HG03066 (cell line): ENCODE measurements around the gene PTPN11.
"Not testable (repeated sequence)": the region's sequence is repeated elsewhere in the genome, so short reads cannot be mapped to it uniquely, and the experiment has no call there.

Experiments
- ATAC-seq: cut with Tn5 transposase; IDR thresholded peaks from one replicate; pipeline ENCODE4 v1.9.1; 2021; ENCODE audit warnings: low read depth; ENCODE audit not compliant: unreplicated experiment

The PTPN11 gene

DNA sequence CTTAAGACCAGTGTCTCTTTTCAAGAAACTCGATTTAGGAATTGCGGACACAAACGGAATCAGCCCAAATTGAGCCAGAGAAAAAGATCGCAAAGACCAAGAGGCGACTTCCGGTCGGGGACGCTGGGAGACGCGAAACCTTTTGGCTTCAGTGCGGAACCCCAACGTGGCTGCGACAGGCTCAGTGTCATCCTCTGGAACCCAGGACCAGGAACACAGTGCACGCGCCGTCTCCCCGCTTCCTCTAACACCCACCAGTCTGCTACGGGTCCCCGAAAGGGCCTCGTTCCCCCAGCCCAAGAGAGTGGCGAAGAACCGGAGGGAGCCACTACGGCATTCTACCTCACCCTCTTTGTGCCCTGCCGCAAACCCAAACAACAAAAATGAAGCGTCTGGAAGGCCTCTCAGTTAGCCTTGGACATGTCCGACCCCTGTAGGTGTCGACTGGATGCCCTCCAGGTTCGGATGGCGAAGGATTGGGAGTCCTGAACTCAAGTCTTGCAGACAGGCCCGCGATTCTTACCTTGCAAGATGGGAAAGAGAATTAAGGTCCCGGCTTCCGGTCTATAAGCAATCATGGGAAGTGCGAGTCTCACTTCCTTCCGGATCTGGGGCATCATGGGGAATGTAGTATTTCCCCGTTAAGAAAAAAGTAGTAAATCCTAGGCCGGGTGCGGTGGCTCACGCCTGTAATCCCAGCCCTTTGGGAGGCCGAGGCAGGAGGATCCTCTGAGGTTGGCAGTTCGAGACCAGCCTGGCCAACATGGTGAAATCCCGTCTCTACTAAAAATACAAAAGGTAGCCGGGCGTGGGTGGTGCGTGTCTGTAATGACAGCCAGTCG, 9.5 kb upstream of the PTPN11 start, which contains the start of gene RPL6:
Gene RPL6 (minus strand): TSS at position 542 of the 842 bp plus-strand sequence. CDS start 949 bp downstream, outside the sequence.
- ATAC-seq, result peak; percentile 80

- no peak for ATAC-seq
Measured at GRCh38 chr12:112409906-112410244, 8.9 kb upstream of the PTPN11 start.

DNA sequence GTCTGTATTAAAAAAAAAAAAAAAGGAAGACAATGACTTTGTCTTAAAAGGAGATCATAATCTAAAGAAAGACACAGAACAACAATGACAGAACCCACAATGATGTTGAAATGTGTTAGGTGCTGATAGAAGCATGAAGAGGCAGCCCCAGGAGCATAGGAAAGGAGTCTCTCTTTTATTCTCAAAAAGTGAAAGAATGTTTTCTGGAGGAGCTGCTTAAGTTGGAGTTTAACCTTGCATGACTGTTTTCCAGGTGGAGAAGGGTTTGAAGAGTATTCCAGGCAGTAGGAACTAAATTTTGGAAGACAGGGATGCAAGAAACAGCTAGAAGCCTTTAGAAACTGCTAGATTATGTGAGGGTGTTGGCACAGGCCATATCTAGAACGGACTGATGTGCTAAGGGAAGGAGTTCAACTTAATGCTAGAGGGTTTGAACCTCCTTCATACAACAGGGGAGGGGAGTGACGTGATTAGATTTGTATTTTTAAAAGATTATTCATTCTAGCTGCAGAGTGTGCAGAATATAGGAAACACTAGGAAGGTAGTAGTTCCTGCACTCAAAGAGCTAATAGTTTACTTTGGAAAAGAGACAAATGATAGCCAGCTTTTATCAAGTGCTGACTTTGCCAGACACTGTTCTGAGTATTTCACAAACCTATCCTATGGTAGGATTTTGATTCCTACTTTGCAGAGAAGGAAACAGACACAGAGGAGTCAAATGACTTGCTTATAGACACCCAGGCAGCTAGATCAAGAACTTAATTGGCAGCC, 4.7 kb upstream of the PTPN11 start:
- no peak for ATAC-seq

DNA sequence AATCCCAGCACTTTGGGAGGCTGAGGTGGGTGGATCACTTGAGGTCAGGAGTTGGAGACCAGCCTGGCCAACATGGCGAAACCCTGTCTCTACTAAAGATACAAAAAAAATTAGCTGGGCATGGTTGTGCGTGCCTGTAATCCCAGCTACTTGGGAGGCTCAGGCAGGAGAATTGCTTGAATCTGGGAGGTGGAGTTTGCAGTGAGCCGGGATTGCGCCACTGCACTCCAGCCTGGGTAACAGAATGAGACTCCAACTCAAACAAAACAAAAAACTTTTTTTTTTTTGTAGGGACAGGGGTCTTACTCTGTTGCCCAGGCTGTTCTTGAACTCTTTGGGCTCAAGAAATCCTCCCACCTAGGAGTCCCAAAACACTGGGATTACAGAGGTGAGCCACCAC, 3.3 kb upstream of the PTPN11 start:
- ATAC-seq, result not testable (repeated sequence)

- no peak for ATAC-seq
Measured at GRCh38 chr12:112418273-112418607, 507 bp upstream of the PTPN11 start.

DNA sequence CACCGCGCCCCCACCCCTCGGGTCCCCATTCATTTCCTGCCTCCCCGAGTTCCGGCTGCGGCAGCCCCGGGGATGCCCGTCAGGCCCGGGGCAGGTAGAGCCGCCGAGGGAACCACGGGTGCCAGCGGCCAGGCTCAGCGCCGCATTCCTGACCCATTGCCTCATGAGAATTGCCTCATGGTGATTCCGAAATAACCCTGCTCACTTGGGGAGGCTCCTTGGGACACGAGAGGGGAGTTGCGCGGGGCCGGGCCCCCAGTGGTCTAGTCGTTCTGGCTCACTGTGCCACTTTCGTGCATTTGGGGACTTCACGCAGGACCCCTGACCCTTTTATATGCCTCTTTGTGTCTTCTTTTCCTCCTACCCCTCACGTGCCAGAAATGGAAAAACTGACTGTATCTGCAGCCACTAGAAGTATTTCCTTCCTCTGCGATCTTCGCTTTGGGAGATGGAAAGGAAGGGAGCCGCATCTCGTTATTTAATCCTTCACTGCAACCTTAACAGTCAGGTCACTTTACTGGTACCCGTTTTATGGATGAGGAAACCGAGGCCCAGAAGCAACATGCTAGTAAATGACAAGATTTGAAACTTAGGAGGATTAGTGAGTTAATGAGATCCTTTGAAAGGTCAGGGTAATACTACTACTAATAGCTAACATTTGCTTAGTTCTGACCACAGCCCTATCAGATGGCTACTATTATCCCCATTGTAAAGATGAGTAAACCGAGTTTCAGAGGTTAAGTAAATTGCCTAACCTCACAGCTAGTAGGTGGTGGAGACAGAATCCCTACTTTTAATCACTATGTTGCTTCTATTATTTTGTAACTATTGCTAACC, 768 bp downstream of the PTPN11 start:
- ATAC-seq, result peak; percentile 41

GRCh38 chr12:112420740-112421139, 2.0 kb downstream of the PTPN11 start:
- no peak for ATAC-seq

DNA sequence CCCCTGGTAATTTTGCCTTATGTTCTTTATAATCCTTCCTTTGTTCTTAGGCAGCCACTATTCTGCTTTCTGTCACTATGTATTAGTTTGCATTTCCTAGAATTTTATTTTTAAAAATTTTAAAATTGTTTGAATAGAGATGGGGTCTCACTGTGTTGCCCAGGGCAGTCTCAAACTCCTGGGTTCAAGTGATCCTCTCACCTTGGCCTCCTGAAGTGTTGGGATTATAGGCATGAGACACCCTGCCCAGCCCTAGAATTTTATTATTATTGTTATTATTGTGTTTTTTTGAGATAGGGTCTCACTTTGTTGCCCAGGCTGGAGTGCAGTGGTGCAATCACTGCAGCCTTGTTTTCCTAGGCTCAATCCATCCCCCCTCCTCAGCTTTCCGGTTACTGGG, 2.6 kb downstream of the PTPN11 start:
- ATAC-seq, result no peak

GRCh38 chr12:112422531-112422930, 3.8 kb downstream of the PTPN11 start:
- ATAC-seq, result no peak

GRCh38 chr12:112424126-112424525, 5.4 kb downstream of the PTPN11 start:
- ATAC-seq, result no peak

- ATAC-seq, result no peak
Measured at GRCh38 chr12:112425582-112426382, 7.0 kb downstream of the PTPN11 start.

DNA sequence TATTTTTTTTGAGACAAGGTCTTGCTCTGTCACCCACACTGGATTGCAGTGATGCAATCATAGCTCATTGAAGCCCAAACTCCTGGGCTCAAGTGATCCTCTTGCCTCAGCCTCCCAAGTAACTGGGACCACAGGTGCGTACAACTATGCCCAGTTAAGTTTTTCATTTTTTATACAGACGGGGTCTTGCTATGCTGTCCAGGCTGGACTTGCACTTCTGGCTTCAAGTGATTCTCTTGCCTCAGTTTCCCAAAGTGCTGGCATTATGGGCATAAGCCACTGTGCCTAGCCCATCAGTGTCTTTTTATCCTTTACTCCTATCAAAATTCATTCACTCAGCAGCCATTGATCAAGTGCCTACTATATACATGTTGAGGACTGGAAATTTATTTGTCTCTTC, 9.0 kb downstream of the PTPN11 start:
- no peak for ATAC-seq

- ATAC-seq, result no peak
Measured at GRCh38 chr12:112430929-112431328, 12.2 kb downstream of the PTPN11 start.

GRCh38 chr12:112431965-112432364, 13.2 kb downstream of the PTPN11 start:
- ATAC-seq, result no peak

GRCh38 chr12:112433551-112433950, 14.8 kb downstream of the PTPN11 start:
- ATAC-seq, result no peak

DNA sequence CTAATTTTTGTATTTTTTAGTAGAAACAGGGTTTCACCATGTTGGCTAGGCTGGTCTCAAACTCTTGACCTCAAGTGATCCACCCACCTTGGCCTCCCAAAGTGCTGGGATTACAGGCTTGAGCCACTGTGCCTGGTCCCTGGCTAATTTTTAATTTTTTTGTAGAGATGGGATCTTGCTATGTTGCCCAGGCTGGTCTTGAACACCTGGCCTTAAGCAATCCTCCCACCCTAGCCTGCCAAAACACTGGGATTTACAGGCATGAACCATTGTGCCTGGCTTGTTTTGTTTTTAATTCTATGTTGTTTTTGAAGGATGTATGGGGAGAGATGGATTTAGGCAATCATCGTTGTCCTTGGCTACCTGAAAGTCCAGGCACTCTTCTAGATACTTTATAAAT, 19.9 kb downstream of the PTPN11 start:
- not testable (repeated sequence) for ATAC-seq

GRCh38 chr12:112439769-112440168, 21.0 kb downstream of the PTPN11 start:
- no peak for ATAC-seq

DNA sequence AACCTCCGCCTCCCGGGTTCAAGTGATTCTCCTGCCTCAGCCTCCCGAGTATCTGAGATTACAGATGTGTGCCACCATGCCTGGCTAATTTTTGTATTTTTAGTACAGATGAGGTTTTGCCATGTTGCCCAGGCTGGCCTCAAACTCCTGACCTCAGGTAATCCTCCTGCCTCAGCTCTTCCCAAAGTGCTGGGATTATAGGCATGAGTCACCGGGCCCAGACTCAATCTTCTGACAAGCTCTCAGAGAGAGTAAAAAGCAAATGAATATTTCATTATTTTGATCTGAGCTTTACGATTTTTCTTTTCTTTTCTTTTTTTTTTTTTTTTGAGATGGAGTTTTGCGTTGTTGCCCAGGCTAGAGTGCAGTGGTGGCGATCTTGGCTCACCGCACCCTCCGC, 21.9 kb downstream of the PTPN11 start:
- ATAC-seq, result not testable (repeated sequence)

DNA sequence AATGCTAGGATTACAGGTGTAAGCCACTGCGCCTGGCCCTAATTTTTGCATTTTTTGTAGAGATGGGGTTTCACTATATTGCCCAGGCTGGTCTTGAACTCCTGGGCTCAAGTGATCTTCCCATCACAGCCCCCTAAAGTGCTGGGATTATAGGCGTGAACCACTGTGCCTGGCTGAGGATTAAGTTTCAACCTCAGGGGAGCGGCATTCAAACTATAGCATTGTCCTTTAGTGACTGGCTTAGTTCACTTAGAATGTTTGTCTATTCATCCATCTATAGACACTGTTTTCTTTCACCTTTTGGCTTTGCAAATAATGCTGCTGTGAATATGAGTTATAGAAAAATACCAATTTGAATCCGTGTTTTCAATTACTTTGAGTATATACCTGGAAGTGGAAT, 25.2 kb downstream of the PTPN11 start:
- no peak for ATAC-seq

DNA sequence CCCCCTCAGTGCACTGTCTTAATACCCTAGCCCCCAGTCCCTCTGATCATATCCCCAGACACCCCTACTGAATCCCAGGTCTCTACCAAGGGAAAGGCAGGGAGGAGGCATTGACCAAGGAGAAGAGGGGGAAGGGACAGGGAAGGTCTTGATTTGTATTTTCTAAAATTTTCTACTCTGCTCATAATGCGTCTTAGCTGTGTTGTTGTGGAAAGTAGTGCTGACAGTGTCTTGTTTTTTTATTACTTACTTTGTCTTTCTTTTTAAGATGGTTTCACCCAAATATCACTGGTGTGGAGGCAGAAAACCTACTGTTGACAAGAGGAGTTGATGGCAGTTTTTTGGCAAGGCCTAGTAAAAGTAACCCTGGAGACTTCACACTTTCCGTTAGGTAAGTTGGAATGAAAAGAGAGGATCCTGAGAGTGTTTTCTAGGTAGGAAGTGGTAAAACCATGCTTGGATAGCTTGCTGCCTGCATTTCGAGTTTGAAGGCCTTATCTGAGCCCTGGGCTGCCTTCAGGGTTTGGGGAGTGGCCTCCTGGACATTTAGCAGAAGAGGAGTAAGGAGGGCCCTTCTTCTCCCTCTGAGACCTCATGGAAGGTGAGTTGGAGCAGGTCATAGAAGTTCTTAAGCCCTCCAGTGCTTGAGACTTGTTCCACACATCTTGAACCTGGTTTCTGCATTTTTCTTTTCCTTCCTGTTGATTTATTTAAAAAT, 27.4 kb downstream of the PTPN11 start:
- ATAC-seq, result no peak
